ENCODE data around the gene PTPN7. TPM values are rescaled to one million over a fixed set of nuclear protein-coding genes. Genes with fewer than 3 reads are reported as not detected.

Gene PTPN7
- total and polyA plus RNA-seq, 4 donors = 0.75 to 7.0 (median 1.7) TPM

DNA sequence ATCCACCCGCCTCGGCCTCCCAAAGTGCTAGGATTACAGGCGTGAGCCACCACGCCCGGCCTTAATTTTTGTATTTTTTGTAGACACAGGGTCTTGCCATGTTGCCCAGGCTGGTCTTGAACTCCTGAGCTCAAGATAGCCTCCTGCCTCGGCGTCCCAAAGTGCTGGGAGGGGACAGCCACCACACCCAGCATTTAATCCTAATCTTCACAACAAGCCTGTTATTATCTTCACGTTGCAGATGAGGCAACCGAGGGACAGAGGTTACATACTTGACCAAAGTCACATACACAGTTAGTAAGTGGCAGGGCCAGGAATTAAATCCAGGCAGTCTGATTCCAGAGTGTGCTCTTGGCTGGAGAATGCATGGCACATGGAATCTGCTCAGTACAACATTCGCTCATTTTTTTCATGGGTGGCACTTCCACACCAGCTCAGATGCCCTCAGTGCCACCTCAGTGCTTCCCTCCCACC lies 42.5 kb downstream of the PTPN7 start (continued):
- TF ChIP-seq, protein P1, sequence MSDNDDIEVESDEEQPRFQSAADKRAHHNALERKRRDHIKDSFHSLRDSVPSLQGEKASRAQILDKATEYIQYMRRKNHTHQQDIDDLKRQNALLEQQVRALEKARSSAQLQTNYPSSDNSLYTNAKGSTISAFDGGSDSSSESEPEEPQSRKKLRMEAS (IDR thresholded peaks at IDR 0.05) = peak; percentile 51
- TF ChIP-seq SP1 (IDR thresholded peaks at IDR 0.05) (peak; percentile 61), RXRA (IDR thresholded peaks at IDR 0.05) (peak; percentile 39 to 88), NR2F2 (IDR thresholded peaks at IDR 0.05) (peak; percentile 40), FOXA1 (IDR thresholded peaks at IDR 0.05) (no peak)
- TF ChIP-seq, protein P2, sequence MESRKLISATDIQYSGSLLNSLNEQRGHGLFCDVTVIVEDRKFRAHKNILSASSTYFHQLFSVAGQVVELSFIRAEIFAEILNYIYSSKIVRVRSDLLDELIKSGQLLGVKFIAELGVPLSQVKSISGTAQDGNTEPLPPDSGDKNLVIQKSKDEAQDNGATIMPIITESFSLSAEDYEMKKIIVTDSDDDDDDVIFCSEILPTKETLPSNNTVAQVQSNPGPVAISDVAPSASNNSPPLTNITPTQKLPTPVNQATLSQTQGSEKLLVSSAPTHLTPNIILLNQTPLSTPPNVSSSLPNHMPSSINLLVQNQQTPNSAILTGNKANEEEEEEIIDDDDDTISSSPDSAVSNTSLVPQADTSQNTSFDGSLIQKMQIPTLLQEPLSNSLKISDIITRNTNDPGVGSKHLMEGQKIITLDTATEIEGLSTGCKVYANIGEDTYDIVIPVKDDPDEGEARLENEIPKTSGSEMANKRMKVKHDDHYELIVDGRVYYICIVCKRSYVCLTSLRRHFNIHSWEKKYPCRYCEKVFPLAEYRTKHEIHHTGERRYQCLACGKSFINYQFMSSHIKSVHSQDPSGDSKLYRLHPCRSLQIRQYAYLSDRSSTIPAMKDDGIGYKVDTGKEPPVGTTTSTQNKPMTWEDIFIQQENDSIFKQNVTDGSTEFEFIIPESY (IDR thresholded peaks at IDR 0.05) = no peak

DNA sequence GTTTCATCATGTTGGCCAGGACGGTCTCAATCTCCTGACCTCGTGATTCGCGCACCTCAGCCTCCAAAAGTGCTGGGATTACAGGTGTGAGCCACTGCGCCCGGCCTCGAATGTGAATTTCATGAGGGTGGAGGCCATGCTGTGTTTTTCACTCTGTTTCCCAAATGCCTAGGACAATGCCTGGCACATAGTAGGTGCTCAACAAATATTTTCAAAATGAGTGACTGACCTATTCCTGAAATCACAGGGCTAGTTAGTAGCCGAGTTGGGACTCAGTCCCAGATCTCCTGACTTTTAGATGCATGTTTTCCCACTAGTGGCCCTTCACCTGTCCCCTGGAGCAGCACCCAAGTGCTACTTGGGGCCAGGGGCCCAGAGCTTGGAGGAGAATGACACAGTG lies 44.1 kb downstream of the PTPN7 start:
- peaks cover 14 to 27% (median 17%) of the 10 kb centered on the region in 4 donors for H3K4me1 ChIP-seq (ENCODE audit: control insufficient read depth in 4 of 4, insufficient read depth in 4 of 4, low read length in 3 of 4)
- H3K9me3 ChIP-seq (ENCODE audit: control insufficient read depth in 4 of 4, low read length in 3 of 4) = no peaks in the 10 kb centered on the region
- H3K36me3 ChIP-seq (ENCODE audit: control insufficient read depth in 4 of 4, insufficient read depth in 3 of 4, low read depth in 1 of 4, low read length in 3 of 4) = no peaks in the 10 kb centered on the region
- H3K27me3 ChIP-seq (ENCODE audit: control insufficient read depth in 4 of 4, insufficient read depth in 4 of 4, low read length in 3 of 4) = no peaks in the 10 kb centered on the region
- no peak for TF ChIP-seq TAF1 (conservative IDR thresholded peaks at IDR 0.05)
- TF ChIP-seq, protein P3, sequence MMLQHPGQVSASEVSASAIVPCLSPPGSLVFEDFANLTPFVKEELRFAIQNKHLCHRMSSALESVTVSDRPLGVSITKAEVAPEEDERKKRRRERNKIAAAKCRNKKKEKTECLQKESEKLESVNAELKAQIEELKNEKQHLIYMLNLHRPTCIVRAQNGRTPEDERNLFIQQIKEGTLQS (IDR thresholded peaks at IDR 0.05) = no peak
- TF ChIP-seq, protein P4, sequence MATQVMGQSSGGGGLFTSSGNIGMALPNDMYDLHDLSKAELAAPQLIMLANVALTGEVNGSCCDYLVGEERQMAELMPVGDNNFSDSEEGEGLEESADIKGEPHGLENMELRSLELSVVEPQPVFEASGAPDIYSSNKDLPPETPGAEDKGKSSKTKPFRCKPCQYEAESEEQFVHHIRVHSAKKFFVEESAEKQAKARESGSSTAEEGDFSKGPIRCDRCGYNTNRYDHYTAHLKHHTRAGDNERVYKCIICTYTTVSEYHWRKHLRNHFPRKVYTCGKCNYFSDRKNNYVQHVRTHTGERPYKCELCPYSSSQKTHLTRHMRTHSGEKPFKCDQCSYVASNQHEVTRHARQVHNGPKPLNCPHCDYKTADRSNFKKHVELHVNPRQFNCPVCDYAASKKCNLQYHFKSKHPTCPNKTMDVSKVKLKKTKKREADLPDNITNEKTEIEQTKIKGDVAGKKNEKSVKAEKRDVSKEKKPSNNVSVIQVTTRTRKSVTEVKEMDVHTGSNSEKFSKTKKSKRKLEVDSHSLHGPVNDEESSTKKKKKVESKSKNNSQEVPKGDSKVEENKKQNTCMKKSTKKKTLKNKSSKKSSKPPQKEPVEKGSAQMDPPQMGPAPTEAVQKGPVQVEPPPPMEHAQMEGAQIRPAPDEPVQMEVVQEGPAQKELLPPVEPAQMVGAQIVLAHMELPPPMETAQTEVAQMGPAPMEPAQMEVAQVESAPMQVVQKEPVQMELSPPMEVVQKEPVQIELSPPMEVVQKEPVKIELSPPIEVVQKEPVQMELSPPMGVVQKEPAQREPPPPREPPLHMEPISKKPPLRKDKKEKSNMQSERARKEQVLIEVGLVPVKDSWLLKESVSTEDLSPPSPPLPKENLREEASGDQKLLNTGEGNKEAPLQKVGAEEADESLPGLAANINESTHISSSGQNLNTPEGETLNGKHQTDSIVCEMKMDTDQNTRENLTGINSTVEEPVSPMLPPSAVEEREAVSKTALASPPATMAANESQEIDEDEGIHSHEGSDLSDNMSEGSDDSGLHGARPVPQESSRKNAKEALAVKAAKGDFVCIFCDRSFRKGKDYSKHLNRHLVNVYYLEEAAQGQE (IDR thresholded peaks at IDR 0.05) = no peak
- no peak for TF ChIP-seq NR2F2 (IDR thresholded peaks at IDR 0.05)
- no peak for TF ChIP-seq HNF4G (IDR thresholded peaks at IDR 0.05)
- no peak for TF ChIP-seq YY1 (IDR thresholded peaks at IDR 0.05)
- no peak for TF ChIP-seq RAD21 (IDR thresholded peaks at IDR 0.05)
- TF ChIP-seq, protein P2 (IDR thresholded peaks at IDR 0.05) = no peak
- no peak for TF ChIP-seq JUND (IDR thresholded peaks at IDR 0.05)
- TF ChIP-seq SP1 (IDR thresholded peaks at IDR 0.05) = no peak
- TF ChIP-seq FOXA2 (IDR thresholded peaks at IDR 0.05) = no peak
- TF ChIP-seq, protein P1 (IDR thresholded peaks at IDR 0.05) = no peak
- TF ChIP-seq HNF4A (conservative IDR thresholded peaks at IDR 0.05) = no peak
- no peak for DNase-seq (ENCODE audit: low spot score)
- H3K4me3 ChIP-seq (ENCODE audit: low read depth in 1 of 3, low read length in 3 of 3) = no peak overlapping the region
- no peak overlapping the region for H3K27ac ChIP-seq (ENCODE audit: low read depth in 1 of 2, low read length in 2 of 2)
- WGBS = 96% methylated on average over 8 of the region's 8 CpGs
- no peak overlapping the region for H3K9ac ChIP-seq (ENCODE audit: low read depth in 1 of 2, low read length in 2 of 2)

All from liver (tissue), 9 donors.